HG03045 (cell line): ENCODE measurements around the gene ABL1.
"Not testable (repeated sequence)": the region's sequence is repeated elsewhere in the genome, so short reads cannot be mapped to it uniquely, and the experiment has no call there.

Experiments used
- ATAC-seq: cut with Tn5 transposase; IDR thresholded peaks from one replicate; pipeline ENCODE4 v1.9.1; 2021; ENCODE audit warnings: mild to moderate bottlenecking, moderate library complexity; ENCODE audit not compliant: unreplicated experiment

The ABL1 gene

DNA sequence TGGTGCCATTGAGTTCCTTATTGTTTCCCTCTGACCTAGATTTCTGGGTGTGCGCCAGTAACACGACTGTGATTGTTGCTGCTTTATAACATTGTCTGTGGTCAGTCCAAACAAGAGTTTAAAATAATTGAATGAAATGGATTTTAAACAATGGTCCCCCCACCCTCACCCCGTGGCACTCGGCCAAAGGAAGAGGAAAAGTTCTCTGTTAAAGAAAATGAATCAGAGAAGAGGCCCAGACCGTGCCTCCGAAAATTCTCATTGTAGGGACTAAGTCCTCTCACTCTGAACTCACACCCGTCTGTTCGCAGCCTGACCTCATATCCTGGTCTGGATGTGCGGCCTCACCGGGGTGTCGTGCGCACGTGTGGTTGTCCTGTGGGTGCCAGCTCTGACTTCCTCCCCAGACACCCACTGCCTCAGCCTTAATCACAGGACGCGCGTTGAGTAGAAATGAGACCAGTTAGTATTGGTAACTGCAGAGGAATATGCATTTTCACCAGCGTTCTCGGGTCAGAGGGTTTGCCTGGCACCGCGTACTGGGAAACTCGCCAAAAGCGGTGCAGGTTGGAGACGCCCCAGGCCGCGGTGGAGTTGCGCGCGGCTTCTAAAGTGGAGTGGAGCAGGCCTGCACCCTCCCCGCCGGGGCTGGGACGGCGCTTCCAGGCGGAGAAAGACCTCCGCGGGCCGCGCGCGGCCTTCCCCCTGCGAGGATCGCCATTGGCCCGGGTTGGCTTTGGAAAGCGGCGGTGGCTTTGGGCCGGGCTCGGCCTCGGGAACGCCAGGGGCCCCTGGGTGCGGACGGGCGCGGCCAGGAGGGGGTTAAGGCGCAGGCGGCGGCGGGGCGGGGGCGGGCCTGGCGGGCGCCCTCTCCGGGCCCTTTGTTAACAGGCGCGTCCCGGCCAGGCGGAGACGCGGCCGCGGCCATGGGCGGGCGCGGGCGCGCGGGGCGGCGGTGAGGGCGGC is at the start of gene ABL1:
Gene ABL1, plus strand, starts transcription at position 884 of the 966 bp plus-strand sequence. CDS start 193 bp downstream, outside the sequence.
- peak; percentile 56 for ATAC-seq

- no peak for ATAC-seq
These were observed 49.0 kb upstream of the ABL1 start for GRCh38 chr9:130785940-130786508.

DNA sequence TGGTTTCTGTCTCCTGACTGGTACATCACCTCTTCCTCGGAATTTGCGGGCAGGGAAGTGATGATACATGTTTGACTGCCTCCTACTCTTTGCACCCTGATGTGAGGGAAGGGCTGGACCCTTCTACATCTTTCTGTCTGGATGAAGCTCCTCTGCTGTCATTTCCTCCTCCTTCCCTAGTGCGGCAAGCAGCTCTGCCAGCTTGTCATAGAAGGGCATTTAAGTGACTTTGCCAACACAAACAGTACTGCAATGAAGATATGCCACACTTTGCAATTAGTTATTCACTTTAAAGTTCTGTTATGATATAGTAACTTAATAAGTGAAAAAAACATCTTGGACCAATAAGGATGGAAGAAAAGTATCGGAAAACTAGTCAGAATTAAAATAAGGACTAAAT is 48.5 kb upstream of the ABL1 start:
- ATAC-seq: no peak

DNA sequence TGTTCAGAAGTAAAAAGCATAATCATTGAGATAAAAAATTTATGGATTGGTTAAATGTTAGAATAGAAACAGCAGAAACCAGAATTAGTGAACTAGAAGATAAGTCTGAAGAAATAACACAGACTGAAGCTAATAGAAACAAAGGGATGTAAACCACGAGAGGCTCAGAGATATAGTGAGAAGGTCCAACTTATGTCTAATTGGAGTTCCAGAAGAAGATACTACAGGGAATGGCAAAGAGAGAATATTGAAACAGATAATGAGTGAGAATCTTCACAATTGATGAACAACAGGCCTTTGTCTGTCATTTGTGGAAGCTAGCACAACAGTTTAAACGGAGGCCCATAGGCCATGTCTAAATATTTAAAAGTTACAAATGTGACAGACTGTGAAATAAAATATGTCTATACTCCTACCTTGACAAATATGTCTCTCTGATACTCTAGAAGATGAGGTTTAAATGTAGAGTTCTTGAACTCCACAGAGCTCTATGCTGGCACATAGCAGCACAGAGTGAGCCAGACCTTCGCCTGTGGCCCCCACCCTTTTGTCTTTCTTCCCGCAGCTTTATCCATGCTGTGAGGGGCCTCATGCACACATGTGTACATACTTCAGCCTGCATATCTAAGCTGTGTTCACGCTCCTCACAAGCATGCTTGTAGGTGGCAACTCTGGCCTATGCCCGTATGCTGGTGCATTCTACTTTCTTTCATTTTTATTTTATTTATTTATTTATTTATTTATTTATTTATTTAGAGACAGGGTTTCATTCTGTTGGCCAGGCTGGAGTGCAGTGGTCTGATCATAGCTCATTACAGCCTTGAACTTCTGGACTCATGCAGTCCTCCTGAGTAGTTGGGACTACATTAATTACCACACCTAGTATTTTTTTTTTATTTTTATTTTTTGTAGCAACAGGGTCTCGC is 45.0 kb upstream of the ABL1 start:
- ATAC-seq: no peak

GRCh38 chr9:130791303-130791894 is 43.7 kb upstream of the ABL1 start:
- ATAC-seq: no peak

DNA sequence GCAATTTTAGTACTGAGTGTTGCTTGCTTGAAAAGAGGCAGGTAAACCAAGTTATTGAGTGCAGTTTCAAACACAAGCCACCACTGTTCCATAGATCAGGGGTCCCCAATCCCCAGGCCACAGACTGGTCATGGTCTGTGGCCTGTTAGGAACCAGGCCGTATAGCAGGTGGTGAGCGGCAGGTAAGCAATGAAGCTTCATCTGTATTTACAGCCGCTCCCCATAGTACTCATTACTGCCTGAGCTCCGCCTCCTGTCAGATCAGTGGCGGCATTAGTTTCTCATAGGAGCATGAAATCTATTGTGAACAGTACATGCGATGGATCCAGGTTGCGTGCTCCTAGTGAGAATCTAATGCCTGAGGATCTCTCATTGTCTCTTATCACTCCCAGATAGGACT is 41.5 kb upstream of the ABL1 start:
- ATAC-seq: no peak

DNA sequence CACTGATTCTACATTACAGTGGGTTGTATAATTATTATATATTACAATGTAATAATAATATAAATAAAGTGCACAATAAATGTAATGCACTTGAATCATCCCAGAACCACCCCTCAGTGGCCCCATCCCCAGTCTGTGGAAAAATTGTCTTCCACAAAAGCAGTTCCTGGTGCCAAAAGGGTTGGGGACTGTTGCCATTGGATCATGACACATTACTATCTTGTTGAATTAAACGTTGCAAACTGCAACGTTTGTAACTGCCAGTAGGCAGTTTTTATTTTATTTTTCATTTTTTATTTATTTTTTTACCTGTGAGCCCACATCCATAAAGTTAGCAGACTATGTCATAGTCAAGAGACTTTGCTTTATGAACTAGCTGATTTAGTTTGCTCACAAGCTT is 41.0 kb upstream of the ABL1 start:
- not testable (repeated sequence) for ATAC-seq

- not testable (repeated sequence) for ATAC-seq
These were observed 40.6 kb upstream of the ABL1 start for GRCh38 chr9:130794423-130794822.

GRCh38 chr9:130794923-130795495 is 40.0 kb upstream of the ABL1 start:
- ATAC-seq: no peak

- not testable (repeated sequence) for ATAC-seq
These were observed 31.9 kb upstream of the ABL1 start for GRCh38 chr9:130803116-130803515.

GRCh38 chr9:130805510-130806326 is 29.3 kb upstream of the ABL1 start:
- ATAC-seq: no peak

- ATAC-seq: no peak
These were observed 28.7 kb upstream of the ABL1 start for GRCh38 chr9:130806327-130806716.

- ATAC-seq: no peak
These were observed 24.4 kb upstream of the ABL1 start for GRCh38 chr9:130810609-130811136.

DNA sequence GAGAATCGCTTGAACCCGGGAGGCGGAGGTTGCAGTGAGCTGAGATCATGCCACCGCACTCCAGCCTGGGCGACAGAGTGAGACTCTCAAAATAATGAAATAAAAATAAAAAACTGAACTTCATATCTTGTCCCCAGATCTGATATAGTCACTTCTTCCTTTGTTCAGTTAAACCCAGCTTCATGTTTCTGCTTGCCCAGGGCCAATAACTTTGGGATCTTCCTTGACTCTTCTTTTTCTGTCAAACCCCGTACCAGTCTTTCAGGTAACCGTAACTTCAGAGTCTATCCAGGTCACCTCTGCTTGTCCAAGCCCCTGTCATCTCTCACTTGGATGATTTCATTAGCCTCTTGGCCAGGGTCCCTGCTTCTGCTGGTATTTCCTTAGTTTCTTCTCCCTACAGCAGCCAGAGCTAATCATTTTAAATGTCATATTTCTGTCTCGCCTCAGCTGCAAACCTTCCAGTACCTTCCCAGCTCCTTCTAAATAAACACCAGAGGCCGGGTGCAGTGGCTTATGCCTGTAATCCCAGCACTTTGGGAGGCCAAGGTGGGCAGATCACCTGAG is 19.7 kb upstream of the ABL1 start:
- ATAC-seq: no peak

DNA sequence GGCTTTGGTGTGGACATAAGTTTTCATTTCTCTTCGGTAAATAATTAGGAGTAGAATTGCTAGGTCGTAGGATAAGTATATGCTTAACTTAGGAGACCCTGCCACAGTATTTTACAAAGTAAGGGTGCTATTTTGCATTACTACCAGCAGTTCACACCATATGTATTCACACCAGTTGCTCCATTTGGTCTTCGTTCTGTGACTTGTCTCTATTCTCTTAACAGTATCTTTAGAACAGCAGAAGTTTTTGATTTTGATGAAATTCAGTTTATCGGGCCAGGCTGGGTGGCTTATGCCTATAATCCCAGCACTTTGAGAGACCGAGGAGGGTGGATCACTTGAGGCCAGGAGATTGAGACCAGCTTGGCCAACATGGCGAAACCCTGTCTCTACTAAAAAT is 17.1 kb upstream of the ABL1 start:
- no peak for ATAC-seq

DNA sequence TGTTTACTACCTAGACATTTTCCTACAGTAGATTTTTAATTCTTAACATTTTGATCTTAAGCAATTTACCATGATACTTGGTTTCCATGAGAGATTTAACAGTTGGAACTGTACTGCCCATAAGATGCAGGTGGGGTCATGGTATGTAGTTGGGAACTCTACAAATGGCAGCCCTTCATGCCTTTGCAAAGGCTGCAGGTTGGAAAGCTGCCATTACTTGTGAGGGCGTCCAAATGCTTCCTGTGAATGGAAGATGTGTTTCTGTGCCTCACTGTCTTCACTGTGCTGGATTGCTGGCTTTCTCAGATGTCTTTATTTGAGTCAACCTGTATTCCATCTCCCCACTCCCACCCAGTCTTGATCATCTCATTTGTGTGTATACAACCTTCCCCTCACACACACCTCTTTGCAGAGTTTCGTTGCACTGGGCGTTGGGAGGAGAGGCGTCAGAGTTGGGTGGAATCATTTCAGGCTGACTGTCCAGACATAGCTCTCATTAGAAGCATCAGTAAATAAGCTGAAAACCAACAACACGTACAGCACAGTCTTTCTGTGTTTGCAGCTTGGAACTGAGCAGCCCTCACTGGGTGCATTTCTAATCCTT is 14.8 kb upstream of the ABL1 start:
- ATAC-seq: no peak

- no peak for ATAC-seq
These were observed 11.6 kb upstream of the ABL1 start for GRCh38 chr9:130823435-130823834.

- ATAC-seq: no peak
These were observed 11.0 kb upstream of the ABL1 start for GRCh38 chr9:130824079-130824478.
